GM18508 (cell line): ENCODE data around the gene YIF1B.

Experiments
- ATAC-seq: cut with Tn5 transposase; IDR thresholded peaks from one replicate; pipeline ENCODE4 v1.9.1; 2021; ENCODE audit warnings: moderate number of reproducible peaks; ENCODE audit not compliant: insufficient read depth, unreplicated experiment

The YIF1B gene

GRCh38 chr19:38307076-38307475, 8.7 kb downstream of the YIF1B start:
- no peak for ATAC-seq

GRCh38 chr19:38306236-38306635, 9.5 kb downstream of the YIF1B start:
- no peak for ATAC-seq

DNA sequence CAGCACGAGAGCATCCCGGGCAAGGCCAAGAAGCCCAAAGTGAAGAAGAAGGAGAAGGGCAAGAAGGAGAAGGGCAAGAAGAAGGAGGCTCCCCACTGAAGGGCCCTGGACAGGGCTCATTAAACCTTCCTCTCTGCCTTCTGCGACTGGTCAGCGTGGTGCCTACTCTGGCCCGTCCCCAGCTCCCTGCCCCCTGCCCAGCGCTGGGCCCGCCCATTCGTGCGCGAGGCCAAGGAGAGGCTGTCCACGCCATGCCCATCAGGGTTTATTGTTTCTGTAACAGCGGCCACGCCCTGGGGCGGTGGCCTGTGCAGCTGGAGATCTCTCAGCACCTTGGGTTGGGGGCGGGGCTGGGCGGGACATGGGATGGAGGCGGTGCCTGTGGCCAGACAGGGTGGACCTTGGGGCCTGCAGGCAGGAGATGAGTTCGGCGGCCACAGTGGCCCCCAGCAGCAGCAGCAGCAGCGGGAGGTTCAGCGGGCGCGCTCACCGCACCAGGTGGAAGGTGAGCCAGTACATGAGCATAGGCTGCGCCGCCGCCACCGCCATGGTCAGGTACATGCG, 10.8 kb downstream of the YIF1B start:
- ATAC-seq, result no peak

DNA sequence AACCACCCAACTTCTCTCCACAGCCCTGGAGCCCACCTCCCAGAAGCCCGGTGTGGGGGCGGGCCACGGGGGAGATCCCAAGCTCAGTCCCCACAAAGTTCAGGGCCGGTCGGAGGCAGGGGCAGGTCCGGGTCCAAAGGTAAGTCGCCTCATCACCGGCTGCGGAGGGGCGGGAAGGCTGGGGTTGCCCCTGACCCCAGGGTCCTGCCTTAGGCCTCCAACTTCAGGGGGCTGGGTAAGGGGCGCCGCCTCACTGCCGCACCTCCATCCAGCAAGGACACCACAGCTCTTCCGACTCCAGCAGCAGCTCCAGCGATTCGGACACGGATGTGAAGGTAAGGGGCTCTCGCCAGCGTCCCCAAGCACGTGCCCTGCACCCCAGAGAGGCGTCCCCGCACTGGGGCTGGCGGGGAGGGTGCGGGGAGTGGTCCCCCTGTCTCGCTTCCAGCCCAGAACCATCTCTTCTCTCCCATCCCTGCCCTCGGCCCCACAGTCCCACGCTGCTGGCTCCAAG, 11.3 kb downstream of the YIF1B start:
- ATAC-seq, result no peak

GRCh38 chr19:38303517-38304351, 12.0 kb downstream of the YIF1B start, which contains the start of gene C19orf33:
Gene C19orf33 (plus strand): TSS chr19:38304251. CDS start chr19:38304262, 11 bp downstream.
- ATAC-seq, result no peak

- ATAC-seq, result no peak
These were observed 16.7 kb downstream of the YIF1B start for GRCh38 chr19:38298821-38299680.

- ATAC-seq, result no peak
These were observed 21.7 kb downstream of the YIF1B start for GRCh38 chr19:38294090-38294489.

- ATAC-seq, result no peak
These were observed 22.5 kb downstream of the YIF1B start for GRCh38 chr19:38293281-38293680.

DNA sequence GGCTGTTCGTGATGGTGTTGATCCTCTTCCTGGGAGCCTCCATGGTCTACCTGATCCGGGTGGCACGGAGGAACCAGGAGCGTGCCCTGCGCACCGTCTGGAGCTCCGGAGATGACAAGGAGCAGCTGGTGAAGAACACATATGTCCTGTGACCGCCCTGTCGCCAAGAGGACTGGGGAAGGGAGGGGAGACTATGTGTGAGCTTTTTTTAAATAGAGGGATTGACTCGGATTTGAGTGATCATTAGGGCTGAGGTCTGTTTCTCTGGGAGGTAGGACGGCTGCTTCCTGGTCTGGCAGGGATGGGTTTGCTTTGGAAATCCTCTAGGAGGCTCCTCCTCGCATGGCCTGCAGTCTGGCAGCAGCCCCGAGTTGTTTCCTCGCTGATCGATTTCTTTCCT, 23.9 kb downstream of the YIF1B start:
- ATAC-seq, result no peak

DNA sequence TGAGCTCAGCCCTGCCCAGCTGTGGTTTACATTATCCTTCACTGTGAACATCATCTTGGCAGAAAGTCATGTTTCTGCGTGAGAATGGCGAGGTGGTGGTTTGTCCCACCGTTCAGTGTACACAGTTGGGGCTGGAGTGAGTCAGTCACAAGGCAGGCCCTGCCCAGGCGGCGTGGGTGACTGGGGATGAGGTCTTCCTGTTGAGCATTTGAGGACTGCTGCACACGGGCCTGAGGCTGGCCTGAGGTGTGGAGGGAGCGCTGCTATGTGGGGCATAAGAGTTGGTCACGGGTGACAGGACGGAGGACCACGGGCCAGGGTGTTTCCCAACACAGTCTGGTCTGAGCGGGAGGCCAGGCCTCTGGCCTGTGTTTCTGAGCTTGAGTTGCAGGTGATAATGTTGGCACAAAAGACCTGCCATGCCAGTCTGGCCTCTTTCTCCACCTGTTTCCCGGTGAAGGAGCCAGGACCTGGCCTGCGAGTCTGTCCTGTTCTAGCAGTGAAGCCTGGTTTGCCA, 25.1 kb downstream of the YIF1B start:
- no peak for ATAC-seq

DNA sequence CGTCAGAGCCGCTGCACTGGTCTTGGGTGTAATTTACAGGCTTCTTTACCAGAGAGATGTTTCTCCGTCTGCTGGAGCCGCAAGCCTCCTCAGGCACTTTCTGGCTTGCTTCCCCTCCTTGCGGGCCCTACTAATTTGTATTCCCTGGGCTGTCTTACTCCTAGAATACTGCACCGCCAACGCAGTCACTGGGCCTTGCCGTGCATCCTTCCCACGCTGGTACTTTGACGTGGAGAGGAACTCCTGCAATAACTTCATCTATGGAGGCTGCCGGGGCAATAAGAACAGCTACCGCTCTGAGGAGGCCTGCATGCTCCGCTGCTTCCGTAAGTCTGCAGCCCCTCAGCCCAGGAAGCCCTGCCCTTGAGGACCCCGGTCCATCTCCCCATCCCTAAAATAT, 25.8 kb downstream of the YIF1B start:
- no peak for ATAC-seq

DNA sequence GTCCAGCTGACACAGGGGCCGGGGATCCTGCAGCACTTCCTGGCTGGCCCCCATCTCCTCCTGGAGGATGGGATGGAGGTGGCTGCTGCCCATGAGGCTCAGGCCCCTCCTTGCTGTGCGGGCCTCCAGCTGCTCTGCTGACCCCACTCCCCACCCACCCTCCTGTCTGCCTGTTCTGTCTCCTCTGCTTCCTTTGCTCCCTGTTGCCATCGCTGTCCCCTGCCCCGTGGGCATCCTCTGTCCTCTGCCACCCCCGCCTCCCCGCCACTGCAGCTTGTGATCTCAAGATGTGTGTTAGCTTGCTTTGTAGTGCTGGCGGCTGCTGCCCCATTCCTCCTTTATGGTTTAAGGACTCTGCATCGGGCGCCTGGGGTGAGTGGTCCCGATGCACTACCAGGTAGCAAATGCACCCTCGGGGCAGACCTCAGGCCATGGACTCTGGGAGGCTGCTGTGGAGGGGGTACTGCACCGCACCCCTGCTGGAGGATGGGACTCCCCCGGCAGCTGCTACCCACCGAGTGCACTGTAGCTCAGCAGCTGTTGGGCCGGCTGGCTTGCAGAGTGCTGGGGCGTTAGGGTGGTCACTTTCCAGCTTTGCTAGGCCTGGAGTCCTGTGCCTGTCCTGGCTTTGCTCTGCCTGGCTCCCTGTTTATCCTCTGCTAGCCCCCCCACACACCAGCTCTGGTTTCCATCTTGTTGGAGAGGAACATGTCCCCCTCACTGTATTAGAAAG, 27.5 kb downstream of the YIF1B start:
- no peak for ATAC-seq

- ATAC-seq, result no peak
These were observed 28.1 kb downstream of the YIF1B start for GRCh38 chr19:38287604-38288003.

- no peak for ATAC-seq
These were observed 30.2 kb downstream of the YIF1B start for GRCh38 chr19:38285567-38285966.

GRCh38 chr19:38284422-38284821, 31.3 kb downstream of the YIF1B start:
- no peak for ATAC-seq

DNA sequence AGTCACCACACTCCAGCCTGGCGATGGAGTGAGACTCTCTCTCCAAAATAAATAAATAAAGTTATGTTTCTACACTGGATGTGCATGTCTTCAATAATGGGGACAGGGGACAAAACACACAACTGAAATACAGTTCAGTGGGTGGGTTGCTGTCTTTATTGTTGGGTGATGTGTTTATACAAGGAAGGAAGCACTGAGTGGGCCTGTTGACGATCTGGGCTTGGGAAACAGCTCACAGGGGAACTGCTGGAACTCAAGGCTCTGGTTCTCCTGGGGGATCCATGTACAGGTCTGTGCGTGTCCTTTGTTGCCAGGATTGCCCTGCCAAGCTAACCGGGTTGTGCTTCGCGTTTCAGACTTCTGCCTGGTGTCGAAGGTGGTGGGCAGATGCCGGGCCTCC, 32.5 kb downstream of the YIF1B start:
- ATAC-seq, result no peak

GRCh38 chr19:38281811-38282566, 33.8 kb downstream of the YIF1B start:
- ATAC-seq, result no peak

GRCh38 chr19:38280030-38280921, 35.5 kb downstream of the YIF1B start:
- no peak for ATAC-seq
